HL-60/S4 treated with retinoic acid at 250 ng/mL for 4 days and 3 days (cell line): ENCODE data around the gene PRDX5.
"Not testable (repeated sequence)": the region's sequence is repeated elsewhere in the genome, so short reads cannot be mapped to it uniquely, and the experiment has no call there.

Source experiments
- in situ Hi-C: fragments of 300-500 bp; cut with MboI; formaldehyde crosslinking; loops from 2 replicates; pipeline ENCODE4 v1.7.0; 2022; ENCODE audit warnings: low sequenced_read_pairs

PRDX5 gene

DNA sequence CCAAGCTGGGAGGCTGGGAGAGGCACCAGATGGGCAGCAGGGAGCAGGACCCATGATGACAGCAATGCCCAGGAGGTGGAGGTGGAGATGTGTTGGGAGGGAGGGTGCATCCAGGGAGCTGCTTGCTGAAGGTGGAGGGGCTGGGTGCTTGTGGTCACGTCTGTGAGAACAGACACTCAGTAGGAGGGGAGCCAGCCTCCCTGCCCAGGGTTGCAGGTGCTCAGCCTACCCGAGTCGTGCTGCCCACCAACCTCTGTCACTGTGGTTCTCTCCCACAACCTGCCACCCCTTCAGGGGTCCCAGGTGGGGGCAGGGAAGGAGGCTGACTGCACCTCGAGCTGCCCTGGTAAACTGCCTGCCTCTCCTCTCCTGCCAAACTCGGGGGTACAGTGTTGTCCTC lies 5.5 kb downstream of the PRDX5 start:
- in situ Hi-C loops = no loop called here

DNA sequence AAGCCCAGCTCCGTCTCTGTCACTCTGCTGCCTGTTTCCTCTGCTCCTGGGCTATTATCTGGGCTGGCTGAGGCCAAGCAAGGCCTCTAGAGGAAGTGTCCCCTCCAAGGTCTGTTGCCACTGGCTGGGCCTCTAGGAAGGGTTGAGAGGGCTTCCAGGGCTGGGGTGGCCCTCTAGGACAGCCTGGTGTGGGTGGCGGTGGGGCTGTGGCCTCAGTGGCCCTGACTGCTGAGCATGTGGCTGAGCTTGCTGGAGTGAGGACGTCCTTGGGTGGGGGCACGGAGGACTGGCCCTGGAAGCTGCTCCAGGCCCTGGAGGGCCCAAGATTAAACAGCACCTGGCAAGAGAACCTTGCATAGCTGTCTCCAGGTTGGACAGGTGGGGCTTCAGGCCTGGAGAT lies 6.1 kb downstream of the PRDX5 start:
- in situ Hi-C loops = not testable (repeated sequence)

DNA sequence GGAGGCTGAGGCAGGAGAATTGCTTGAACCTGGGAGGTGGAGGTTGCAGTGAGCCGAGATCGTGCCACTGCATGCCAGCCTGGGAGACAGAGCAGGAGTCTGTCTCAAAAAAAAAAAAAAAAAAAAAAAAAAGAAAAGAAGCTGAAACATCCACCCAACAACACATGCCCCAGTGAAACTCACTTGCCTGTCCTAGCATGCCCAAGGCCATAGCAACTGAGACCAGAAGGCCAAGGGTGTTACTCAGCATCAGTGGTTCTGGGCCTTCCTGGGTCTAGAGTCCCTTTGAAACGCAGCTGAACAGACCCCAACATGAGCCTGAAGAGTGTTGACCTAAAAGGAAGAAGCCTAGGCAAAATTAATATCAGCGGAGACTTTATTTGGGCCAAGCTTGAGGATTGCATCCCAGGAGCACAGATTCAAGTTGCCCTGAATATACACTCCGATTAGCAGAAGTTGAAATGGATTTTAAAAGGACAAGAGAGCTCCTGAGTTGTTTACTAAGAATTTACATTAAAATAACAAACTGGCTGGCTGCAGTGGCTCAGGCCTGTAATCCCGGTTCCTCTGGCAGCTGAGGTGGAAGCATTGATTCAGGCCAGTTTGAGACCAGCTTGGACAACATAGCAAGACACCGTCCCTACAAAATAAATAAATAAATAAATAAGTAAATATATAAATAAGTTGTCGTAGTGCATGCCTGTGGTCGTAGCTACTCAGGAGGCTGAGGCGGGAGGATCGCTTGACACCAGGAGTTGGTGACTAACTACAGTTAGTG lies 7.0 kb downstream of the PRDX5 start:
- in situ Hi-C loops = no loop called here

DNA sequence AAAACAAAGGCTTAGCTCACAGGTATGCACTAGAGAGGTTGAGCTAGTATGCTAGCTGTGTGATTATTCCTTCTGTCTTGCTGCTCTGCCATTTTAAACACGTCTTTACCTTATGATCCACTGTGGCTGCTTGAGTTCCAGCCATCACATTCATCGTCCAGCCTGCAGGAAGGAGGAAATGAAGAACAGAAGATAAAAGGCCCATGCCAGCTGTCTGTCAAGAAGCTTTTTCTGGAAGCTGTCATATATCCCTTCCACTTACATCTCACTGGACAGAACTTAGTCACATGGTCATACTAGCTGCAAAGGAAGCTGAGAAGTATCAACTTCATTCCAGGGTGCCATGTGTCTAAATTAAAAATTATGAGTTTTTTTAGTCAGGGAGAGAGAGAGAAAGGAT lies 9.5 kb downstream of the PRDX5 start:
- in situ Hi-C loops = no loop called here

DNA sequence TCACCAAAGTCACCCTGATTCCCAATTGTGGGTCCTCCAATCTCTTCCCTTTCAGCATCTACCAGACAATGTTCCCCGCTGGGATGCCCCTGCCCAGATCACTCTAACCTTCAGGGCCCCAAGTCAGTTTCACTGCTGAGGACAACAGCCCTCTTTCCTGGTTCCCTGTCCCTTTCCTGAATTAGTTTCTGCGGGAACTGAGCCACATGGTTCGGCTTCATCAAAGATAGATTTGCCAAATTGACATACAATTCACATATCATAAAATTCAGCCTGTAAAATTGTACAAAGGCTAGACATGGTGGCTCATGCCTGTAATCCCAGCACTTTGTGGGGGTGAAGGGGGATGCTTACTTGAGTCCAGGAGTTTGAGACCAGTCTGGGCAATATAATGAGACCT lies 10.1 kb downstream of the PRDX5 start:
- in situ Hi-C loops = no loop called here

DNA sequence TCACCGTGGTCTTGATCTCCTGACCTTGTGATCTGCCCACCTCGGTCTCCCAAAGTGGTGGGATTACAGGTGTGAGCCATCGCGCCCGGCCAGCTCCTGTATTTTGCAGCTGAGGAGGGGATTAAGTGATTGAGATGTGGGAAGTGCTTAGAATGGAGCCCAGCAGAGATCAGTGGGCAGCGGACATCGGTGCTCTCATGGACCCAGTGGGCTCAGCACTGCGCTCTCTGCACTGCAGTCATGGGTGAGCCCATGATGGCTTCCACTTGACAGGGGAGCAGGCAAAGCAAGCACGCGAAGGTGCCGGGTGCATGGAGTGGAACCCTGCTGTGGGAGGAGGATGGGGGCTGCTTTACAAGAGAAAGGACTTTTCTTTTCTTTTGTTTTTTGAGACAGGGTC lies 13.0 kb downstream of the PRDX5 start:
- in situ Hi-C loops = no loop called here

DNA sequence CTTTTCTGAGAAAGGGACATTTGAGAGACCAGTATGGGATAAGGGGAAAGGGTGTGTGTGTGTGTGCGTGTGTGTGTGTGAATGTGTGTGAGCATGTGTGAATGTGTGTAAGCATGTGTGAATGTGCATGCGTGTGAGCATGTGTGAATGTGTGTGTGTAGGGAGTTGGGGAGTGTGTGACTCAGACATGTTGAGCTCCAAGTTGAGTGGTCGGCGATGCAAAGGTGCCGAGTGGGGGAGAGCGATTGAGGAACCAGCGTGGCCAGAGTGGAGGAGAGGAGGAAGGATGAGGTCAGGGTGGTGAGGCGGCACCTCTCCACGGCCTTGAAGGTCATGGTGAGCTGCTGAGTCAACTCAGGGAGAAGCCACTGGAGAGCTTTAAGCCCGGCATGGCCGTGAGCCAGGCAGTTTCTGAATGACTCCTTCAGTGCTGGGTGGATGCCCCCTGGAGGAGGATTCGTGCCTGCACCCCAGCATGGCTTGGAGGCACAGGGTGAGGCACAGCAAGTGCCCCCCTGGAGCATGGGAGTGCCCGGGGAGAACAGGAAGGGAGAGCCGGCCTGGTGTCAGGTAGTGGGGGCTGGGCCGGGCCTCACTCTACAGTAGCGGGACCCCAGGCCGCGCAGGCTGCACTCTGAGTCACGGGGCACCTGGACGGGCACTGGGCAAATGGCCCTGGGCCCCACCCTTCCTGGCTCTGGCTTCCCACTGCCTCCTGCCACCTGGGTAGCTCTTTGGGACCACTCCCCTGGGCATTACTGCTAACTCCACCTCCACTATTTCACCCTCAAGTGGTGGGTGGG lies 13.8 kb downstream of the PRDX5 start:
- in situ Hi-C loops = no loop called here

DNA sequence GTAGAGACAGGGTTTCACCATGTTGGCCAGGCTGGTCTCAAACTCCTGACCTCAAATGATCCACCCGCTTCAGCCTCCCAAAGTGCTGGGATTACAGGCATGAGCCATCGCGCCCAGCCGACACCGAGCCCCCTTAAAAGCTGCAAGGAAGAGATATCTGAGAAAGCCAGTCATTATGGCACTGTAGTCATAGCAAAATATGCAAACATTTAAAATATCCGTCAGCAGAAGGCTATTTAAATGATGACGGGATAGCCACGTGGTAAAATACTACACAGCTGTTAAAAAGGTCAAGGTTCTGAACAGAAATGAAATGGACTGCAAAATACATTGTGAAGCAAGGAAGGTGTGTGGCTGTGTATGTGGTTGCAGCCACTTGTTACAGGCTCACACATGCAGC lies 15.6 kb downstream of the PRDX5 start:
- in situ Hi-C loops = no loop called here

DNA sequence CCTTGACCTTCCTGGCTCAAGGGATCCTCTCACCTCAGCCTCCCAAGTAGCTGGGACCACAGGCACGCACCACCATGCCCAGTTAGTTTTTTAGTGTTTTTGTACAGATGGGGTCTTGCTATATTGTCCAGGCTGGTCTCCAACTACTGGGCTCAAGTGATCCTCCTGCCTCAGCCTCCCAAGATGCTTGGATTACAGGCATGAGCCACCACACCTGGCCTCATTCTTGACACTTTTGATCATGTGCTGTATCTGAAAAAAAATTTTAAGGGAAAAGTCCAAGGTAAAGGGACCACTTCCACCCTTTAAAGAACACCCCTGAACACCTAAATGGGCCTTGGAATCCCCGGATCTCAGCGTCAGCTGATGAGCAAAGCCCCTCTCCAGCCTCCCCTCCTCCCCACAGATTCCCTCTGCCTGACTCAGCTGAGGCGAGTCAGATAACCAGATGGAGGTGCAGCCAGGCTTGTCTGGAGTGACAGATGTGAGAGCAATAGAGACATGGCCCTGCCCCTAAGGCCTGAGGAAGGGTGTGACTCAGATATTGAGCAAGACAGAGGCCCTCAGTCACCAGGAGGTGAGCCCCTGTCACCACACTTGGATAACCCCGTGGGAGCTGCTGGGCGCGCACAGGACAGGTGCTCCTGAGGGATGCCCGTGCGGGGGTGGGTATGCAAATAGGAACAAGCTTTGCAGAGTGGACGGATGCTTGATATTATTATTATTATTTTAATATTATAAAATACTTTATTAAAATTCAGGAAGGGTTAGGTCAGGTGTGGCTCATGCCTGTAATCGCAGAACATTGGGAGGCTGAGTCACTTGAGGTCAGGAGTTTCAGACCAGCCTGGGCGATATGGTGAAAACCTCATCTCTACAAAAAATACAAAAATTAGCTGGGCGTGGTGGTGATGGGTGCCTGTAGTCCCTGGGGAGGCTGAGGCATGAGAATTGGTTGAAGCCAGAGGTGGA lies 17.1 kb downstream of the PRDX5 start:
- in situ Hi-C loops = no loop called here

DNA sequence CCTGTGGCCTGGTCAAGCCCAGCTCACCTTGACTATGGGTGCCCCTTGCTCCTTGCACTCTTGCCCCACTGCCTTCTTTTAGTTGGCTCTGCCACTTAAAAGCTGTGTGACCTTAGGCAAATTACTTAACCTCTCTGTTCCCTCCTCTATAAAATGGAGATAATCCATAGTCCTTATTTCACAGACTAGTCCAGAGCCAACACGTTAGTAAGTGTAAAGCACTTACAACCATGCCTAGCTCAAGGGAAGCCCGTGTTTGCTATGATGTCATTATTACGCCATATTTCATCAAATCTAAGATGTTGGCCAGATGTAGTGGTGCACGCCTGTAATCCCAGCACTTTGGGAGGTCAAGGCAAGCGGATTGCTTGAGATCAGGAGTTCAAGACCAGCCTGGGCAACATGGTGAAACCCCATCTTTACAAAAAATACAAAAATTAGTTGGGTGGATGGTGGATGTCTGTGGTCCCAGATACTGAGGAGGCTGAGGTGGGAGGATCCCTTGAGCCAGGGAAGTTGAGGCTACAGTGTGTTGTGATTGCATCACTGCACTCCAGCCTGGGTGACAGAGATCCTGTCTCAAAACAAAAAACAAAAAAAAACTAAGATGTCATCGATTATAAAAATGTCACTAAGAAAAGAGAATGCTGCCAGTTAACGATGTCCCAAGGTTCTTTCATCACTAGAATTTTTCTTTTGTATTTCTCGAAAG lies 19.8 kb downstream of the PRDX5 start:
- in situ Hi-C loops = no loop called here

DNA sequence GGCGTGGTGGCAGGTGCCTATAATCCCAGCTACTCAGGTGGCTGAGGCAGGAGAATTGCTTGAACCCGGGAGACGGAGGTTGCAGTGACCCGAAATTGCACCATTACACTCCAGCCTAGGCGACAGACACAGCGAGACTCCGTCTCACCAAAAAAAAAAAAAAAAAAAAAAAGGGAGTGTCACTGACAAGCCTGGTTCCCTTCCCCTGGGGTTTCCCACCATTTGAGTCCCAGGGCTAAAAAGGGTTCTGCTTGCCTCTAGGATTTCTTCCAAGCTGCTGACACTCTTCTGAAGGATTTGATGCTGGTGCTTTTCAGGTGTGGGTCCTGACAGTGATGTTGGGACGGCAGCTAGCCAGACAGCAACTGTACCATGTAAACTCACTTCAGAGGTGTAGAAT lies 20.8 kb downstream of the PRDX5 start:
- in situ Hi-C loops = no loop called here

DNA sequence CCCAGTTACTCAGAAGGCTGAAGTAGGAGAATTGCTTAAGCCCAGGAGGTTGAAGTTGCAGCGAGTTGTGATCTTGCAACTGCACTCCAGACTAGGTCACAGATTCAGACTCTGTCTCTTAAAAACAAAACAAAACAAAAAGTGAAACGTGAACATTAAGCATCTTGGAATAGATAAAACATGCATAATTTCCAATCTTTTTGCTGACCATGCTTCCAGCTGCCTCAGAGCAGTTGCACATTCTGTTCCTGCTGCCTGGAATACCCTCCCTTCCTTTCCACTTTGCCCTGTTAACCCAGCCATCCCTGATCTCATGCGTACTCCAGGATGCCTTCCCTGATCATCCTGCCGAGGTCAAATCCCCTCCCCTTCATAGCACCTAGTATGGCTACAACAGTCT lies 21.4 kb downstream of the PRDX5 start:
- in situ Hi-C loops = no loop called here

DNA sequence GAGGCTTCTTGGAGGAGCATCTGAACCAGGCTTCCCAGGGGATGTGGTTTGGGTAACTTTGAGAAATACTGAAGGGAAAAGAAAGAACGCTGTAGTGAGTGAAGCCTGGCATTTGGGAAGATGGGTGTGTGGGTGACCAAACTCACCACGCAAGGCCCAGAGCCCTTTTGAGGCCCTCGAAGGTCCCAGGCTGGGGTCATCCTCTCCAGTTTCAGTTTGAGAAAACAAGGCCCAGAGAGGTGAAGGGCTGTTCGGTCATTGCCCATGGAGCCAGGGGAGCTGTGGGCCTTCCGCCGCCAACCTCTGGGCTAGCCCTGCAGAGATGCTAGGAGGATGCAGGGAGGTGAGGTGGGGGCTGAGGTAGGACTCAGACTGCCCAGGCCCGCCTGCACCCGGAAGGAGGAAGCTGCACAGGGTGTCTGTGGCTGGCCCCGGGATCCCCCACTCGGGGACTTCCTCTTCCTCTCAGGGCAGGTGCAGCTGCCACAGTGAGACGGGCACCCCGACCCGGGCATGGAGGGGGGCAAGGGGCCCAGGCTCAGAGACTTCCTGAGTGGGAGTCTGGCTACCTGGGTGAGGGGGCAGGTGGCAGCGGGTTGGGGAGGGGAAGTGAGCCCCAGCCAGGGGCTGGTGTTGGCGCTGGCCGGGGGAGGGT lies 22.0 kb downstream of the PRDX5 start, which contains the start of gene CCDC88B:
CCDC88B (plus strand) TSS at position 451 of the 655 bp plus-strand sequence; CDS start at position 514, 63 bp downstream.
- in situ Hi-C loops = no loop called here

DNA sequence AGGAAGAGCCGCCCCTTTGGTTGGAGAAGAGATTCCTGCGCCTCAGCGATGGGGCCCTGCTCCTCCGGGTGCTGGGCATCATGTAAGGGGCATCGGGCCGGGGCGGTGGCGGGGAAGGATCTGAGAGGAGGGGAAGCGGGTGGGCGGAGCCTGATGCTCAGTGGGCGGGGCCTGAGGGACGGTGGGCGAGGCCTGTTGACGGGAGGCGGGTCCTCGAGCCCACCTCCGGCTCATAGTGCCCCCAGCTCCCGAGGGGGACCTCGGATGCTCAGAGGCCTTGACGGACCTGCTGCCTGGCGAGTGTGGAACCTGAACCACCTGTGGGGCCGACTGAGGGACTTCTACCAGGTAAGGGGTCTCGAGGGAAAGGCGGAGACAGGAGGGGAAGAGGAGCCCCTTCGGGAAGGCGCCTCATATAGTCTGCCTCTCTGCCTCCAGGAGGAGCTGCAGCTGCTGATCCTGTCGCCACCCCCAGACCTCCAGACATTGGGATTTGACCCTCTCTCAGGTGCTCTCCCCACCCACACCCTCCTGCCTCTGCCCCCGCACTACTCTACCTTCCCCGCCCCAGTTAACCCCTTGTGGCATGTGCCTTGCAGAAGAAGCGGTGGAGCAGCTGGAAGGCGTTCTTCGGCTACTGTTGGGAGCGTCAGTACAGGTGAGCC lies 22.9 kb downstream of the PRDX5 start:
- in situ Hi-C loops = no loop called here

DNA sequence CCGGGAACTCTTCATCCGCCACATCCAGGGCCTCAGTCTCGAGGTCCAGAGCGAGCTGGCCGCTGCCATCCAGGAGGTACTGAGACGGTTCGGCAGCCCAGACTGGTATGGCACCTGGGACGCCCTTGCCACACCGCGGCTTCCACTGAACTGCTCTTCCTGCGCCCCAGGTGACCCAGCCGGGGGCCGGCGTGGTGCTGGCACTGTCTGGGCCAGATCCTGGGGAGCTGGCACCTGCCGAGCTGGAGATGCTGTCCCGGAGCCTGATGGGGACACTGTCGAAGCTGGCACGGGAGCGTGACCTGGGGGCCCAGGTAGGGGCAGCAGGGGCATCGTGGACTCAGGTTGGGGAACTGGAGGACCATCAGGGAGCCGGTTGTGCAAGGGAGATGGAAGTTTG lies 23.5 kb downstream of the PRDX5 start:
- in situ Hi-C loops = no loop called here

DNA sequence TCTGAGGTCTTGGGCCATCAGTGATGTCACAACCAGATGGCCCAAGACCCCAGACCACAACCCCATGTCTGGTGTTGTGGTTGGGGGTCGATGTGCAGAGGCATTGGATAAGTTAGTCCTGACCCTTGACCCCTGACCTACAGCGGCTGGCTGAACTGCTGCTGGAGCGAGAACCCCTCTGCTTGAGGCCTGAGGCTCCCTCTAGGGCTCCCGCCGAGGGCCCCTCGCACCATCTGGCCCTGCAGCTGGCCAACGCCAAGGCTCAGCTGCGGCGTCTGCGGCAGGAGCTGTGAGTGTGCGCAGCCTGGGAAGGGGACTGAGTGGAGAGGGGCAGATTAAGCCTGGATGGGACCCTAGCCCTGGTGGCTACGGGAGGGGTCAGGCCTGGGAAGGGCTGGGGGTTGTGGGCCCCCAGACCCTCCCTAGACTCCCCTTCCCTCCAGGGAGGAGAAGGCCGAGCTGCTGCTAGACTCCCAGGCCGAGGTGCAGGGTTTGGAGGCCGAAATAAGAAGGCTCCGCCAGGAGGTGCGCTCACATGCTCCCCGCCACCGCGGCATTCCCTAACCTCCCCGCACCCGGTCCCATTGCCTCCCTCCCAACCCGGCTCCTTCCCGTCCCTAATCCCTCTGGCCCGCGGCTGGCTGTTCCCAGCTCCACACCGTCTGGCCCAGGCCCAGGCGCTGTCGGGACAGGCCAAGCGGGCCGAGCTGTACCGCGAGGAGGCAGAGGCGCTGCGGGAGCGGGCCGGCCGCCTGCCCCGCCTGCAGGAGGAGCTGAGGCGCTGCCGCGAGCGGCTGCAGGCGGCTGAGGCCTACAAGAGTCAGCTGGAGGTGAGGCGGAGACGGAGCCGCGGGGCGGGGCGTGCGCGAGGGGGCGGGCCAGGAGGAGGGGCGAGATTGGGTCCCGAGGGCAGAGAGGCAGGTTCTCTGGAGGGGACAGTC lies 24.2 kb downstream of the PRDX5 start:
- in situ Hi-C loops = no loop called here

DNA sequence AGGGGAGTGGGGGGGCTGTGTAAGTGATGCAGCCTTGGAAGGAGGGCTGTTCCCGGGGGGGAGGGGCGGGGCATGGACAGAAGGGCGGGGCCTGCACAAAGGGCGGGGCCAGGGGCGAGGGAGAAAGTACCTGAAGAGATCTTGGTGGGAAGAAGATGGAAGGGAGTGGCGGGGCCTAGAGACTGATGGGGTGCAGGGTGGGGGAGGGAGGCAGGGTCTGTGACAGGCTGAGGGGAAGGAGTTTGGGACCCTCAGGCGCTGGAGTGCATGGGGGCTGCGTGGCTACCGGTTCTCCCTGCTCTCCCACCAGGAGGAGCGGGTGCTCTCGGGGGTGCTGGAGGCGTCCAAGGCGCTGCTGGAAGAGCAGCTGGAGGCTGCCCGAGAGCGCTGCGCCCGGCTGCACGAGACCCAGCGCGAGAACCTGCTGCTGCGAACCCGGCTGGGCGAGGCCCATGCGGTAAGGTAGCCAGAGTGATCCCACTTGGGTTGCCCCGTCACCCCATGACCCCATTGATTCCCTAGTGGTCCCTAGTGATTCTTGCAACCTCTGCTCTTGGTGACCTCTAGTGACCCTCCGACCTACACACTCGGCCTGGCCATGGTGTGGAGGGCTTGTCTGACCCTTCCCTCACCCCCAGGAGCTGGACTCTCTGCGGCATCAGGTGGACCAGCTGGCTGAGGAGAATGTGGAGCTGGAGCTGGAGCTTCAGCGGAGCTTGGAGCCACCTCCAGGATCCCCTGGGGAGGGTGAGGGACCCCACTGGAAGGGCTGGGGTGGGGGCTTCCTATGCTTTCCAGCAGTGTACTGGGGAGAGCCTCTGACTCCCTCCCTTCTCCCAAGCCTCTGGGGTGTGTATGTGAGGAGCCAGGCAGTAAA lies 25.2 kb downstream of the PRDX5 start:
- in situ Hi-C loops = no loop called here
